BLaER1 treated with 17β-estradiol and CSF1 and Interleukin-3, amounts not matched to agents 10 nM and 100 nM (cell line): ENCODE results near the gene LRRC47.
A peak's percentile ranks its signal among the peaks of the same experiment; 100 is the strongest.

Source experiments
- H3K27ac ChIP-seq, 11 experiments: shearing (Covaris generic); formaldehyde crosslinking; 2 replicates each; pipeline ENCODE4 v1.8.1; 2022
- H3K27me3 ChIP-seq, 11 experiments: shearing (Covaris generic); formaldehyde crosslinking; 2 replicates each; pipeline ENCODE4 v1.8.1; 2022
- H3K36me3 ChIP-seq, 11 experiments: shearing (Covaris generic); formaldehyde crosslinking; 2 replicates each; pipeline ENCODE4 v1.8.1; 2022
- H3K4me1 ChIP-seq, 10 experiments: shearing (Covaris generic); formaldehyde crosslinking; 2 replicates each; pipeline ENCODE4 v1.8.1; 2022
- H3K4me2 ChIP-seq, 11 experiments: shearing (Covaris generic); formaldehyde crosslinking; 2 replicates each; pipeline ENCODE4 v1.8.1; 2022
- H3K4me3 ChIP-seq, 10 experiments: shearing (Covaris generic); formaldehyde crosslinking; 2 replicates each; pipeline ENCODE4 v1.8.1; 2022
- H3K9ac ChIP-seq, 11 experiments: shearing (Covaris generic); formaldehyde crosslinking; 2 replicates each; pipeline ENCODE4 v1.8.1; 2022
- H3K9me3 ChIP-seq, 11 experiments: shearing (Covaris generic); formaldehyde crosslinking; replicated peaks in 1 of 11; 2 replicates each; pipeline ENCODE4 v1.8.1; 2022
- H4K20me1 ChIP-seq, 11 experiments: shearing (Covaris generic); formaldehyde crosslinking; 2 replicates each; pipeline ENCODE4 v1.8.1; 2022
- Cebpa-rat ChIP-seq, 11 experiments: shearing (Covaris generic); IDR thresholded peaks; 2 replicates each; pipeline ENCODE4 v1.8.1; 2022

LRRC47 gene

DNA sequence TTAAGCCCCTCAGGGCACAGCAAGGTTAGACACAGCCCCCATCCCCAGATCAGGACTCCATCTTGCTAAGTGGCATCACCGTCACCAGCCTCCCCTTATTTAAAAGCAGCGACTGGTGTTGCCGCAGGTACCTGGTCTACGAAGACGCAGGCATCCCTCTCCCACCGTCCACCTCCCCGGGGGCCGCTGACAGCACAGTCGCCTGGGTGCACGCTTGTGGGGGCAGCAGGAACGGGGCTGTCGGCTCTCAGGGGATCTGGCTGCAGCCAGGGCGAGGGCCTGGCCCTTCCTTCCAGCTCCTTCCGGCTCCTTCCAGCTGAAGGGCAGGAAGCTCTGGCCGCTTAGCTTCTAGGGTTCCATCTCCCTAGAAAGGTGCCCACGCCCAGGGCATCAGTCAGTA lies 61.7 kb downstream of the LRRC47 start:
- Histone ChIP-seq H3K9ac (no peak overlapping the region), H3K36me3 (peaks cover 28 to 38% (median 35%) of the 10 kb centered on the region in 11 experiments), H3K27me3 (peaks cover 0 to 14% (median 5%) of the 10 kb centered on the region in 11 experiments; a peak in 10 of 22 replicates), H3K4me3 (no peak overlapping the region), H4K20me1 (peaks cover 0 to 10% (median 0%) of the 10 kb centered on the region in 11 experiments; a peak in 5 of 22 replicates), H3K27ac (no peak overlapping the region), H3K4me1 (peaks cover 15 to 49% (median 38%) of the 10 kb centered on the region in 10 experiments), H3K9me3 (no peaks in the 10 kb centered on the region), H3K4me2 (no peak overlapping the region)
- TF ChIP-seq Cebpa-rat (IDR thresholded peaks at IDR 0.05) = no peak

DNA sequence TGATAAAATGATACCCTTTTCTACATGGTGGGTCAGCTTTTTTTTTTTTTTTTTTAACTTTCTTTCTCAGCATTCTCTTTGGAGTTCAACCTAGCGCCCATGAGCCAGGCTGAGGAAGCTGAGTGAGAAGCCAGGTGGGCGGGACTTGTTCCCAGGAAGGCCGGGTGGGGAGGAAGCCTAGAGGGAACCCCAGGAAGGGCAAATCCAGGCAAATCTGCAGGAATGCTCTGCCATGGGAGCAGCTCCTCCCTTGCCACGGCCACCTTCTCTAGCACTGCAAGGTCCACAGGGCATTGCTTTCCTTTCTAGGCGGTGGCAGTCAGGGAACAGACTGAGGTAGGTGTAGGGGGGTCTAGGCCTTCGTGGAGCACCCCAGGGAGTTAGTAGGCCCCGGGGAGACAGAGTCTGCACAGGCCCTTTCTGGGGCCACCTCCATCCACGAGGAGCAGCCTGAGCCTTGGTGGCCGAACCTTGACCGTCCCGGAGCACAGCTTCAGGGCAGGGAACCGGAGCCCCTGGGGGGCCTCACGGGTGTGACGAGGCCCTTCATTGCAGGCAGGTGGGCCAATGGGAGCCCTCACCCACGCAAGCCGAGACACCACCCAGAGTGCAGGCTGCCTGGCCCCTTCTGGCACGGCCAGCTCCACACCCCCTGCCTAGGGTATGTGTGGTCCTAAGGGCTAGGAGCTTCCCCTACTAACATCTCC lies 62.3 kb downstream of the LRRC47 start:
- no peaks in the 10 kb centered on the region for H3K9me3 ChIP-seq
- no peak overlapping the region for H3K9ac ChIP-seq
- no peak for TF ChIP-seq Cebpa-rat (IDR thresholded peaks at IDR 0.05)
- H4K20me1 ChIP-seq = peaks cover 0 to 11% (median 0%) of the 10 kb centered on the region in 11 experiments; a peak in 5 of 22 replicates
- no peak overlapping the region for H3K4me3 ChIP-seq
- H3K36me3 ChIP-seq = peaks cover 24 to 33% (median 29%) of the 10 kb centered on the region in 11 experiments
- peaks cover 0 to 18% (median 7%) of the 10 kb centered on the region in 11 experiments; a peak in 10 of 22 replicates for H3K27me3 ChIP-seq
- no peak overlapping the region for H3K27ac ChIP-seq
- H3K4me1 ChIP-seq = peaks cover 15 to 52% (median 41%) of the 10 kb centered on the region in 10 experiments
- no peak overlapping the region for H3K4me2 ChIP-seq

DNA sequence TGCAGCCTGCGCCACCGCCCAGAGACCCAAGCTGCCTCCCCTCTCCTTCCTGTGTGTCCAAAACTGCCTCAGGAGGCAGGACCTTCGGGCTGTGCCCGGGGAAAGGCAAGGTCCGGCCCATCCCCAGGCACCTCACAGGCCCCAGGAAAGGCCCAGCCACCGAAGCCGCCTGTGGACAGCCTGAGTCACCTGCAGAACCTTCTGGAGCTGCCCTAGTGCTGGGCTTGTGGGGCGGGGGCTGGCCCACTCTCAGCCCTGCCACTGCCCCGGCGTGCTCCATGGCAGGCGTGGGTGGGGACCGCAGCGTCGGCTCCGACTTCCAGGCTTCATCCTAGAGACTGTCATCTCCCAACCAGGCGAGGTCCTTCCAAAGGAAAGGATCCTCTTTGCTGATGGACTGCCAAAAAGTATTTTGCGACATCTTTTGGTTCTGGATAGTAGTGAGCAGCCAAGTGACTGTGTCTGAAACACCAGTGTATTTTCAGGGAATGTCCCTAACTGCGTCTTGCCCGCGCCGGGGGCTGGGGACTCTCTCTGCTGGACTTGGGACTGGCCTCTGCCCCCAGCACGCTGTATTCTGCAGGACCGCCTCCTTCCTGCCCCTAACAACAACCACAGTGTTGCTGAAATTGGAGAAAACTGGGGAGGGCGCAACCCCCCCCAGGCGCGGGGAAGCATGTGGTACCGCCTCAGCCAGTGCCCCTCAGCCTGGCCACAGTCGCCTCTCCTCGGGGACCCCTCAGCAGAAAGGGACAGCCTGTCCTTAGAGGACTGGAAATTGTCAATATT lies 63.0 kb downstream of the LRRC47 start:
- Histone ChIP-seq H3K36me3 (peaks cover 17 to 26% (median 22%) of the 10 kb centered on the region in 11 experiments), H4K20me1 (peaks cover 0 to 11% (median 0%) of the 10 kb centered on the region in 11 experiments; a peak in 5 of 22 replicates), H3K4me3 (no peak overlapping the region), H3K27me3 (peaks cover 0 to 22% (median 7%) of the 10 kb centered on the region in 11 experiments; a peak in 10 of 22 replicates), H3K4me2 (no peak overlapping the region), H3K9me3 (no peaks in the 10 kb centered on the region), H3K4me1 (peaks cover 15 to 52% (median 41%) of the 10 kb centered on the region in 10 experiments), H3K9ac (no peak overlapping the region), H3K27ac (no peak overlapping the region)
- TF ChIP-seq Cebpa-rat (IDR thresholded peaks at IDR 0.05) = no peak

DNA sequence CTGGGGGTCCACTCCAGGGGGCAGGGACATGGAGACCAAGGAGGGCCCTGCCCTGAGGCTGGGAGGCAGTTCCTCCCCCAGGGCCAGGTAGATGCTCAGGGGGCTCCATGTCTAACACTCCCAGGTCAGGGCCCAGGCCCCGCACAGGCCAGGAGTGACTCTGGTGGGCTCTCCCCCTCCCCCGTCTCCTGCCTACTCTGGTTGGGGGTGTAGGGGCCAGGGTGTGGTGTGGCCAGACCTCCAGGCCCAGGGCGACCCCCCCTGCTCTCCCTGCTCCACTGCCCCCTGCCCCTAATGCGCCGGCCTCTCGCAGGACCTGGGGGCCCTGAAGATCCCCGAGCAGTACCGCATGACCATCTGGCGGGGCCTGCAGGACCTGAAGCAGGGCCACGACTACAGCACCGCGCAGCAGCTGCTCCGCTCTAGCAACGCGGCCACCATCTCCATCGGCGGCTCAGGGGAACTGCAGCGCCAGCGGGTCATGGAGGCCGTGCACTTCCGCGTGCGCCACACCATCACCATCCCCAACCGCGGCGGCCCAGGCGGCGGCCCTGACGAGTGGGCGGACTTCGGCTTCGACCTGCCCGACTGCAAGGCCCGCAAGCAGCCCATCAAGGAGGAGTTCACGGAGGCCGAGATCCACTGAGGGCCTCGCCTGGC lies 63.7 kb downstream of the LRRC47 start:
- no peak for TF ChIP-seq Cebpa-rat (IDR thresholded peaks at IDR 0.05)
- Histone ChIP-seq H3K27ac (no peak overlapping the region), H3K4me3 (no peak overlapping the region), H3K36me3 (peaks cover 10 to 19% (median 15%) of the 10 kb centered on the region in 11 experiments; a peak in 19 of 22 replicates), H3K9ac (no peak overlapping the region), H4K20me1 (peaks cover 0 to 11% (median 0%) of the 10 kb centered on the region in 11 experiments; a peak in 3 of 22 replicates), H3K9me3 (no peaks in the 10 kb centered on the region), H3K4me2 (no peak overlapping the region), H3K27me3 (peaks cover 0 to 24% (median 7%) of the 10 kb centered on the region in 11 experiments; a peak in 10 of 22 replicates), H3K4me1 (peaks cover 15 to 52% (median 41%) of the 10 kb centered on the region in 10 experiments)

DNA sequence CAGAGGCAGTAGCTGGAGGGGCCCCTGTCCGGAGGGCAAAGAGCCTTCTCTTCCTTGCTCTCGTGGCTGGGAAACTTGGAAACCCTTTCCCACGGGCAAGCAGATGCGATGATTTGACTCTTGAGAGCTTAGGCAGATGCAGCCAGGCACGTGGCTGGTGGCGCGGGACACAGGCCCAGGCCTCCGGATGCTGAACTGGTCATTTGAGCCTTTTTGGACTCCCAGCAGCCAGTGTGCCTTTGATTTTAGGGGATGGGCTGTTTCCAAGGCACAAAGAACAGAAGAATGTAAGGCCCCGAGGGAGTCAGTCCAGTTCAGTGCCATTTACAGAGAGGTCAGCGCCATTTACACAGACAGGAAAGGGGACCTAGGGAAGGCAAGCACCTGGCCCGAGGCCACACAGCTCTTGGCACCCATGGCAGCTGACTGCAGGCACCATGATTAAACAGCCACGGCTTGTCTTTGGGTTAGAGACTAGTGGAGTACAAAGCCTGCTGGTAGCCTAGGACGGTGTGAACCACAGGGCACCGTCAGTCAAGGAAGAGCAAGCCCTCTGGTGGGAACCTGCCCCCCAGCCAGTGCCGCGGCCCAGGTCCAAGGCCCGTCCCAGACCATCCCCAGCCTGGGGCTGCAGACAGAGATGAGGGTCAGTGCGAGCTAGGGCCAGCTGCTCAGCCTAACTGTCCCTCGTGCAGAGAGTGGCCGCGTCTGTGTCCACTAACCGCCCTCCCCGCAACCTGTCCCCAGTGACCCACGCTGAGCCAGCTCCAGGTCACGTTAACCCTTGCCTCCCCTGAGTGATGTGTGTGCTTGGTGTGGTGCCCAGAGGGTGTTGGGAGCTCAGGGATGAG lies 64.5 kb downstream of the LRRC47 start:
- H3K4me3 ChIP-seq = no peak overlapping the region
- H4K20me1 ChIP-seq = peaks cover 0 to 16% (median 0%) of the 10 kb centered on the region in 11 experiments; a peak in 3 of 22 replicates
- peak overlapping the region in 6 of 11 experiments; percentile 9 to 81 (median 72); a peak in 5 of 22 replicates for H3K4me2 ChIP-seq
- peaks cover 0 to 26% (median 7%) of the 10 kb centered on the region in 11 experiments; a peak in 10 of 22 replicates for H3K27me3 ChIP-seq
- H3K4me1 ChIP-seq = peaks cover 15 to 52% (median 41%) of the 10 kb centered on the region in 10 experiments
- no peaks in the 10 kb centered on the region for H3K9me3 ChIP-seq
- H3K36me3 ChIP-seq = peaks cover 3 to 12% (median 8%) of the 10 kb centered on the region in 11 experiments; a peak in 18 of 22 replicates
- no peak overlapping the region for H3K9ac ChIP-seq
- TF ChIP-seq Cebpa-rat (IDR thresholded peaks at IDR 0.05) = no peak
- H3K27ac ChIP-seq = no peak overlapping the region

DNA sequence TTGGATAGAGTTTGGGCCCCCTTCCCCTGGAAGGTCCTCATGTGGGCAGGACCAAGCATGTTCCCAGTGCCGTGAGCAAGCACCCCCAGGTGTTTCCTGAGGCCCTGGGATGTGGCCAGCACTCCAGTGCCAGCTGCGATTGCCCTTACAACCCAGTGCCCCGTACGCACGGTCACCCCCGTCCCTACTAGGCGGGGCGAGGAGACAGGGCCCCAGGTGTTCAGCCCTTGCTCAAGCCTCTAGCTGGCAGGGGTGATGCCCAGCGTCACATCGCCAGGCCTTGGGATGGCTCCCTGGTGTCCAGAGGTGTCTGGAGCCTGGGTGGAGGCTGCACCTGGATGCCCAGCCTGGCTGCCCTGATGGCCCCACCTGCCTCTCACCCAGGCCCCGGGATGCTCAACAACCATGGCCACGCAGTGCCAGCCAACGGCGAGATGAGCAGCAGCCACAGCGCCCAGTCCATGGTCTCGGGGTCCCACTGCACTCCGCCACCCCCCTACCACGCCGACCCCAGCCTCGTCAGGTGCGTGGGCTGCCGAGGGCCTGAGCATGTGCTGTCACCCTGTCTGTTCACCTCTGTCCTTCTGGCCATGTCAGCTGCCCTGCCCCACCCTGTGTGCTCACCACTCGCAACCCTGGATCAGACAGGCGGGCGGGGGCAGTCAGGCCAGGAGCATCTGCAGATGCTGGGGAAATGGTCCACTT lies 65.6 kb downstream of the LRRC47 start:
- peaks cover 0 to 16% (median 0%) of the 10 kb centered on the region in 11 experiments; a peak in 2 of 22 replicates for H4K20me1 ChIP-seq
- no peak for TF ChIP-seq Cebpa-rat (IDR thresholded peaks at IDR 0.05)
- H3K4me3 ChIP-seq = no peak overlapping the region
- H3K36me3 ChIP-seq = peaks cover 0 to 5% (median 0%) of the 10 kb centered on the region in 11 experiments; a peak in 1 of 22 replicates
- H3K4me1 ChIP-seq = peaks cover 10 to 42% (median 30%) of the 10 kb centered on the region in 10 experiments; a peak in 19 of 20 replicates
- peaks cover 0 to 26% (median 7%) of the 10 kb centered on the region in 11 experiments; a peak in 10 of 22 replicates for H3K27me3 ChIP-seq
- no peaks in the 10 kb centered on the region for H3K9me3 ChIP-seq
- peak overlapping the region in 9 of 11 experiments; percentile 46 to 84 (median 74); a peak in 19 of 22 replicates for H3K4me2 ChIP-seq
- H3K27ac ChIP-seq = no peak overlapping the region; a peak in 1 of 22 replicates
- H3K9ac ChIP-seq = no peak overlapping the region; a peak in 1 of 22 replicates
